PC-3 (cell line): ENCODE measurements around the gene PPP1R13B.

Experiments
- CTCF ChIP-seq: fragments of 300-600 bp; sonication (generic); conservative IDR thresholded peaks from 2 replicates; pipeline ENCODE4 v1.5.1; 2017; ENCODE audit warnings: antibody characterized with exemption, low read depth, mild to moderate bottlenecking, low read length
- EZH2 ChIP-seq: fragments of 300-600 bp; sonication (generic); IDR thresholded peaks from one replicate; pipeline ENCODE4 v1.6.1; 2017; ENCODE audit warnings: antibody characterized with exemption, mild to moderate bottlenecking, low read length; ENCODE audit not compliant: unreplicated experiment

- no peak for TF ChIP-seq EZH2
- no peak for TF ChIP-seq CTCF
Observed at GRCh38 chr14:103748534-103748857, 98.9 kb downstream of the PPP1R13B start.
